Suppressor macrophage treated with lipopolysaccharide for 4 hours (primary cell): Measurements from ENCODE around the gene TXLNA.
A peak's percentile ranks its signal among the peaks of the same experiment; 100 is the strongest.

Experiments
- DNase-seq: peaks from one replicate; pipeline ENCODE4 v3.0.0-alpha.2; 2020

Gene TXLNA

DNA sequence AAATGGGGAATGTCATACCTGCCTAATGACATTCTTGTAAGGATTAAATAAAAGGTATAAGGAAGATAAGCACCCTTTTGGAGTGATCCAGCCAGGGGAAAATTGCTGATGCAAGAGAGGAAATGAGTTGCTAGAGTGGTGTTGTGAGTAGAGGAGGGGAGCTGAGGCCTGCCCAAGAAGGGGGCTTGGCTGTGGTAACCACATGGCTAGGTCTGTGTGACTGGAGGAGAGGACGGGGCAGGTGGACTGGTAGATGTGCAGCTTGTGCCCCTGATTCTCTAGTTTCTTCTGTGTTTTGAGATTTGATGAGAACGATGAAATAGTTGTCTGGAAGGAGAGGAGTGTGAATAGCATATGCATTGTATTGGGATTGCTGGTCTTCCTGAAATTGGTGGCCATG is 6.6 kb downstream of the TXLNA start:
- DNase-seq: no peak

DNA sequence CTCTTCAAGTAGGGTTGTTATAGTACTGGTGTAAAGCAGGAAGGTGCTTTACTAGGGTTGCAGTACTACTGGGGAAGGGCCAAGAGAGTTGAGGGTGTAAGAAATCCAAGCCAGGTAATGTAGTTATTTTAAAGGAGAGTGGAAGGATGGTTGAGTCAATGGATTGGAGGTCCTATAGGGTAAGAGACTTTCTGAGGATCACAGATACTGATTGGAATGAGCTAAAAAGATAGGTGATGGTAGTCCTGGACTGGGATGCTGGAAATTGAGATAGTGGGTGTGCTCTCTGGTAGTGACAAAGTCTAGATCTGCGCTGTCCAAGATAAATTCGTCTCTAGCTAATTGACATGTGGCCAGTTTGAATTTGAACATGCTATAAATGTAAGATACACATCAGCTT is 7.0 kb downstream of the TXLNA start:
- no peak for DNase-seq

DNA sequence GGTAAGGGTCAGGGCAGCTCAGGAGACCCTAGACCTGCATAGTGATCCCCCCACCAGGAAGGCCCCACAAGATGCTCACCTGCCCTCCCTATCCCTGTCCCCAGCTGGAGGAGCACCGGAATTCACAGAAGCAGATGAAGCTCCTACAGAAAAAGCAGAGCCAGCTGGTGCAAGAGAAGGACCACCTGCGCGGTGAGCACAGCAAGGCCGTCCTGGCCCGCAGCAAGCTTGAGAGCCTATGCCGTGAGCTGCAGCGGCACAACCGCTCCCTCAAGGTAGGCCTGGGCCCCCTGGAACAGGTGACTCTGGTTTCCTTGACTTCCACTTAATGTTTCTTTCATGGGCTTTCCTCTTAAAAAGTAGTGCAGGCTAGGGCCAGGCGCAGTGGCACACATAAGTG is 8.4 kb downstream of the TXLNA start:
- DNase-seq: no peak

DNA sequence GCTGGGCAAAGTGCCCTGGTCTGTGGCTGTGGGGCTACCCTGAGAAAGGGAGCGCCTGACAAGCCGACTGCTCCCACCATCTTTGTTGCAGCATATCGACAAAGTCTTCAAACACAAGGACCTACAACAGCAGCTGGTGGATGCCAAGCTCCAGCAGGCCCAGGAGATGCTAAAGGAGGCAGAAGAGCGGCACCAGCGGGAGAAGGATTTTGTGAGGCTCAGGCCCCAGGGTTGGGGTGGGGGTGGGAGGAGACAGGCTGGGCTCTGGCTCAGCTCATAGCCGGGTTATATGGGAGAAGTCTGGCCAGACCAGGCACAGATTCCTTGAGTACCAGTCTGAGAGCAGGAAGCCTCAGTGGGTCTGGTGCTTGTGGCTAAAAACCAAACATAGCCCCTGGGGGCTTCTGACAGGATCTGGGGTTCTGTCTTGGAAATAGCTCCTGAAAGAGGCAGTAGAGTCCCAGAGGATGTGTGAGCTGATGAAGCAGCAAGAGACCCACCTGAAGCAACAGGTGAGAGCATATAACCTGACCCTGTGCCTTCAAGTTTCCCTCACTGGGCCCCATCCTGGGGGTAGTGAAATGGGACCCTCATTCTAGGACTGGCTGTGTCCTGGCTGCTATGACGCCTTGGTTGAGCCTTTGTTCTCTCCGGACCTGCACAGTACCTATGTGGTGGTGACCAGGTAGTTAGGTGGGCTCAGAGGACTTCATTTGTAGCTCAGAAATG is 12.9 kb downstream of the TXLNA start:
- no peak for DNase-seq

DNA sequence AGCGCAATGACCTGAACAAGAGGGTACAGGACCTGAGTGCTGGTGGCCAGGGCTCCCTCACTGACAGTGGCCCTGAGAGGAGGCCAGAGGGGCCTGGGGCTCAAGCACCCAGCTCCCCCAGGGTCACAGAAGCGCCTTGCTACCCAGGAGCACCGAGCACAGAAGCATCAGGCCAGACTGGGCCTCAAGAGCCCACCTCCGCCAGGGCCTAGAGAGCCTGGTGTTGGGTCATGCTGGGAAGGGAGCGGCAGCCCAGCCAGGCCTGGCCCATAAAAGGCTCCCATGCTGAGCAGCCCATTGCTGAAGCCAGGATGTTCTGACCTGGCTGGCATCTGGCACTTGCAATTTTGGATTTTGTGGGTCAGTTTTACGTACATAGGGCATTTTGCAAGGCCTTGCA is 15.5 kb downstream of the TXLNA start:
- DNase-seq: no peak

DNA sequence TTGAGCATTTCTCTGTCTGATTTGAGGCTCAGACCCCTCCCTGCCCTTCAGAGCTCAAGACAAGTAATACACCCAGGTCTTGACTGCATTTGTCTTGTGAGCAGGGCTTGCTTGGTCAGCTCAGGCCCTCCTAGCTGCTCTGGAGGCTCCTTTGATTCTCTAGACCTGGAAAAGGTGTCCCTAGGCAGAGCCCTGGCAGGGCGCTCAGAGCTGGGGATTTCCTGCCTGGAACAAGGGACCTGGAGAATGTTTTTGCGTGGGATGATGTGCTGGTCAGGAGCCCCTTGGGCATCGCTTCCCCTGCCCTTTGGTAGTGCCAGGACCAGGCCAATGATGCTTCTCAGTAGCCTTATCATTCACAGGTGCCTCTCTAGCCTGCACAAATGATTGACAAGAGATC is 16.1 kb downstream of the TXLNA start:
- no peak for DNase-seq

DNA sequence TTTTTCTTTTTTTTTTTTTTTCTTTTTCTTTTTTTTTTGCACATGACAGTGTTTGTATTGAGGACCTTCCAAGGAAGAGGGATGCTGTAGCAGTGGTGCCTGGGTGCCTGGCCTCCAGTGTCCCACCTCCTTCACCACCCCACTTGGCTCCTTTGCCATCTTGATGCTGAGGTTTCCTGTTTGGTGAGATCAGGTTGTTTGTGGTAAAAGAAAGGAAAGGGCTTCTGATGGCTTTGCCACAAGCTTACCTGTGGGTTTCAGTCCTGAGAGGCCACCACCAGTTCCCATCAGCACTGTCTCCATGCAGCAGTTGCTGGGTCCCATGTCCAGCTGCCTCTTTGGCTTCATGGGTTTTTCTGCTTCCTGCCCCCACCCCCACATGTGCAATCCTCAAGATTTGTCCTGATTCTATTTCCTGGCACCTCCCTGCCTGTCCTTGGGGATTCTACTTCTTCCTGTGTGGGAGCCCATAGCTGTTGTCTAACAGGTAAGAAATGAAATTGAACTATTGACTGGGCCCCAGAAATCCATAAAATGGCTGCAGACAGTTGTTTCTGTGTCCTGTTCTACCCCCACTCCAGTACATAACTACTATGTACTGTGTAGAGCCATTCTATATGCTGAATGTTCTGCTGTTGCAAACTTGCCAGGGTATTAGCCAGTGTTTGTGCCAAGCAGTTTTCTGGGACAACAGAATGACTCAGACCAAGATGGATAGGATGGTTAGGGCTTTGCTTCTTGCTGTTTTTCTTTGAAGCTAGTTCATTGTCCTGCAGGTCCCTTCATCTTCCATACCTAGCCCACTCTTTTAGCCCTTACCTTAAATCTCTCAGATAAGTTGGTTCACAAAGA is 16.7 kb downstream of the TXLNA start:
- DNase-seq: no peak

DNA sequence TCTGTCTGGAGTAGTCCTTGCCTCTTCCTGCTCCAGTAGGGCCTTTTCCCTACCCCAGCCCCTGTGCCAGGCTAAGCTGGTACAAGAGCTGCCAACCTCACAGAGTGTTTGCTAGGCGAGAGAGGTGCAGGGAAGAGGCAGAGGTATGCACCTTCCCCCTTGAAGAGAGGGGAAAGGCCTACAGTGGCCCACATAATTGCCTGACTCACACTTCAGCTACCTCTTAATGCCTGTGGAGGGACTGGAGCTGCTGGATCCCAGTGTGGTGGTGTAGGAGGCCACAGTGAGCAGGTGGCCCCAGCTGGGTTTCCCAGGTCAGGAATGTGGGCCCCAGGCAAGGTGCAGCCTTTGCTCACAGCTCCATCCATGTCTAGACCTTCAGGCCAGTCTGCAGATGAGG is 17.6 kb downstream of the TXLNA start:
- DNase-seq: no peak

DNA sequence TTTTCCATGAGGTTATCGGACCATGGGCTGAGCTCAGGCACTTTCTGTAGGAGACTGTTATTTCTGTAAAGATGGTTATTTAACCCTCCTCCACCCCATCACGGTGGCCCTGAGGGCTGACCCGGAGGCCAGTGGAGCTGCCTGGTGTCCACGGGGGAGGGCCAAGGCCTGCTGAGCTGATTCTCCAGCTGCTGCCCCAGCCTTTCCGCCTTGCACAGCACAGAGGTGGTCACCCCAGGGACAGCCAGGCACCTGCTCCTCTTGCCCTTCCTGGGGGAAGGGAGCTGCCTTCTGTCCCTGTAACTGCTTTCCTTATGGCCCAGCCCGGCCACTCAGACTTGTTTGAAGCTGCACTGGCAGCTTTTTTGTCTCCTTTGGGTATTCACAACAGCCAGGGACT is 18.4 kb downstream of the TXLNA start:
- no peak for DNase-seq

DNA sequence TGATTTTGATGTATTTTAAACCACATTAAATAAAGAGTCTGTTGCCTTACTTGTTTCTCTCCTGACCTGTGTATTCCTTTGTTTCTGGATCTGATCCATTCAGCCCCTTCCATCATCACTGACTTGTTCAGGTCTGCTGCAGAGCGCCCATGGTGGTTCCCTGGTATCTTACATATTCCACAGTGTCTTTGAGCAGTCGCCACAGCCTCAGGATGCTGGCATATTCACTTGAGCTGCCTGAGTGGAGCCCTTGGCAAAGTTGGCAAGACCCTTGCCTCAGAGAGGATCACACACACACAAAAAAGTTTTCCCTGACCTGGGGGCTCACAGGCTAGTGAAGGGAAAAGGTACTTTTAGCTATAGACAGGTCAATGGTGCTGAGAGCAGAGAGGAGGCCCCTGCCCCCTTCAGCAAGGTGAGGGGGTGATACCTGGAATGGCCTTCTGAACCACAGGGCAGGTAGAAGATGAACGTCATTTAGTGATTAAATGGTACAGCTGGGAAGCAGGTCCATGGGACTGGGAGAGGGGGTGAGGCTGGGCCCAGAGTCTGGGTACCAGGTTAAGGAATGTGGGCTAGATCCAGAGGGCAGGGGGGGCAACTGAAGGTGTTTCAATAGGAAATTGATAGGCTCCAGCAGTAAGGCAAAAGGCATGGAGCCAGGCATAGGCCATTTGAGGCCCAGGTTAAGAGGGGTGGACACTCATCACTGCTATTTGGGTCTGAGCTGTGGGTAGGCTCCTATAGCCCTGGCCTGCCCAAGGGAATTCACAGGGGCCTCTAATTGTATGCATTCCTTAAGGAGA is 19.0 kb downstream of the TXLNA start:
- no peak for DNase-seq

DNA sequence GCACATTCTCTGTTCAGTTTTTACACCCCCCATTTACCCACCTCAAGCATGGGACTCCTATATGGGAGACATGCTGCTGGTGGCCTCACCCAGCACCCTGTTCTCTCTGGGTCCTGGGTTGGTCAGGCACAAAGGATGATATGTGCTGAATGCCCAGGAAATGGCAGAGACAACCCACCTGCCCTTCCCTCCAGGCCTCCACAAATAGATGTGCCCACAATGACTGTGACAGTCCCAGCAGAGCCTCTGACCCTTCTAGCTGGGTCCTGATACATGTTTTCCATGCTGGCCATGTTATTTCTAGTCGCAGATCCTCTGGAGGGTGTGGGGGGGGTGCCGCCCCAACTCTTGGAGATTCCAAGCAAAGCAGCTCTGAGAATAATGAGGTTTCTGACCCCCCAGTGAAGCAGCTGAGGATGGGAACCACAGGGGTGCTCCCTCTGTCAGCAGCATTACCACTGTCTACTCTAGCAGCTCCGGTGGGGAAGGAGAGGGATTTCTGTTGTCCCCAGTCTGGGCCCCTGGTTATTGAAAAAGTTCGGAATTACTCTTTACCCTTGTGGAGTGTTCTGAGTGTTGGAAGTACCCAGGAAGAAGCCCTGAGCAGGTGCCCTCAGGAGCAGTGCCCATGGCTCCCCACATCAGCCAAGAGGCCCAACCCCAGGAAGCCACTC is 19.7 kb downstream of the TXLNA start:
- no peak for DNase-seq

DNA sequence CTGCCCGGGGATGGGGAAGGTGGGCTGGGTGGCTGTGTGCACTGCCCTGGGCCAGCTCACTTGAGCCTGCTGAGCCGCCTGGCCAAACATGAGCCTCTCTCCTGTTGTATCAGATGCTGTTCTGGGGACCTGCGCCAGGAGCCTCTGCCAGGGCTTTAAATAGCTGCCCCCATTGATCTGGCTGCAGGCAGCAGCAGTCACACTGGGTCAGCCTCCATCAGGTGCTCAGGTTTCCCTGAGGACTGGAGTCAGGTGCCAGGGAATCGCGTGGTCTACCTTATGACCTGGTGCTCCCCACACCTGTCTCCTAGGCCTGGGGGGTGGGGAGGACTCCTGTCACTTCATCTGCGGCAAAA is 20.2 kb downstream of the TXLNA start:
- no peak for DNase-seq

DNA sequence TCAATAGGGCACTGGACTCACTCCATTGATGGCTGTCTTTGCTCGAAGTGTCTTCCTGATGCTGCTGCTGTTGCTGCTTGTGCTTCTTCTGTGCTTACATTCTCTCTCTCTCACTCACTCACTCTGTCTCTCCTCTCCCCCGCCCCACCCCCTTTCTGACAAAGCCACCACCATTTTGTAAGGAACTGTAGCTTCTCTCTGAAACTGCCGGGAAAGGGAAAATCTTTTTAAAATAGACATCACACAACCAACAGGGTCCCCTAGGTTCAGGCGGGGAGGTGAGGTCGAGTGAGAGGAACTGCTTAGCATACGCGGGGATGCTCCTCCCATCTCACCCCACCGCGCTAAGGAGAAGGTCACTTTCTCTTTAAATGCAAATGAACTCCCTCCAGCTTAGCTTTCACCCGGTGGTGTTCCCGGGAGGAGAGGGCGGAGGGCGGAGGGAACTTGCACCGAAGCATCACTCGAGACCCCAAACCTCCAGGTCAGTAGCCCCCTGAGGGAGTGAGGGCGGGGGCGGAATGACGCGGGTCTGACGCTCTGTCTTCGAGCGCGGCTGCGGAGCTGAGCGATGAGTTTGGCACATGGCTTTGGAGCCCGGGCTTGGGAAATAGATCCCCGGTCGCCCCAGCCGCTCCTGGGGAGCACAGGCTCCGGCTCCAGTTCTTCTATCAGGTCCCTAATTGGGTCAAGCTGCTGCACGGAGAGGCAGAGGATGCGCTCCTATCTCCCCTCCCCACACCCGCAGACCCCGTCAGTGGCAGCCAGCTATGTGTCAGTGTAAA is 20.9 kb downstream of the TXLNA start, which contains the start of gene CCDC28B:
CCDC28B (plus strand) TSS at position 370 of the 785 bp plus-strand sequence. CDS start 1,341 bp downstream, outside the sequence.
- DNase-seq: peak; percentile 40

DNA sequence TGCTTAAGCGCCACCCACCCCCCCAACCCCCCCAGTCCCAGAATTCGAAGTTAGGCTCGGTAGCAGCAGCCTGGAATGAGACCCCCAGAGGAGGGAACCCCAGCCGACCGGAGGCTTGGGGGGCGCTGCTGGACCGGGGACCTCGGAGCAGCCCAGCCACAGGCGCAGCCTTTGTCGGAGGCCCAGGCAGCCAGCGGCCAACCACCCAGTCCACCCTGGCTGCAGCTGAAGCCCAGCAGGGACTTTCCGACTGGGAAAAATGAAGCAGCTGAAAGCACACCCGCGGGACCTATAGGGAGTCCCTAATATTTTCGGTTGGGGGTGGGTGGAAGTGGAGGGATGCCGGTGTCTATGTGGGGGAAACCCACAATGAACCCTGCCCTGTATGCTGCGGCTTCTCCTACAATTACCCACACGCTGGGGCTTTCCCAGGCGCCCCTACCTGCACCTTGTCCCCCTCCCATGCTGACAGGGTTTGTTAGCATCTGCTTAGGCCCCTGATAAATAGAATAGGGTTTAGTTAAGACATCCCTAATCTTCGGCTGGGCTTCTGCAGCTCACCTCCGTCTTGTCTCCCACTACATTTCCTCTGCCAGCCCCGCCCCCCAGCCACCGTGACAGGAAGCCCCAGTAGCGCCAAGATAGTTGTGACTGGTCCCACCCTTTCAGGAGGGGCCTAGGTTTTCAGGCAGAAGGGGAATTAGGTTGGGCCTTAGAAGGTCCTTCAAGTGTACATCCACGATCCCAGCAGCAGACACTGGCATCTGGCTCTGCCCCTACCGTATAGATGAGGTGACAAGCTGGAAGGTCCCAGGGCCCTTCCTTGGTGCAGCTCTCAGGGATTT is 21.8 kb downstream of the TXLNA start:
- peak; percentile 40 for DNase-seq

DNA sequence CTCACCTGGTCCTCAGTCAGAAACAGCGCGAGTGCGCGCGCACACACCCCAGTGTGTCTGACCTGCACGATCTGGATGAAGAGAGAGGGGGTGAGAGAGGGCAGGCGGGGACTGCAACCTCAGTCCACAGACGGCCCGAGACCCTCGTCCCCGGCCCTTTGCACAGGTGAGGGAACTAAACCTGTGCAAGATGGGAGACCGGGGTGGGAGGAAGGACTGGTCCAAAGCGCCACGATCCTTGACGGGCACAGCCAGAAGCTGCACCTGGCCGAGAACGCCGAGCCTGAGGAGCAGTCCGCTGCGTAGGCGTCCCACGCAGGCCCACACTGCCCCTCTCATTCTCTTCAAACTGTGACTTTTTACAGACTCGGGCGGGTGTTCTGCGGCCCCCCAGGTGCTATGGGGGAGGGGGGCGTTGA is 25.5 kb downstream of the TXLNA start:
- no peak for DNase-seq

DNA sequence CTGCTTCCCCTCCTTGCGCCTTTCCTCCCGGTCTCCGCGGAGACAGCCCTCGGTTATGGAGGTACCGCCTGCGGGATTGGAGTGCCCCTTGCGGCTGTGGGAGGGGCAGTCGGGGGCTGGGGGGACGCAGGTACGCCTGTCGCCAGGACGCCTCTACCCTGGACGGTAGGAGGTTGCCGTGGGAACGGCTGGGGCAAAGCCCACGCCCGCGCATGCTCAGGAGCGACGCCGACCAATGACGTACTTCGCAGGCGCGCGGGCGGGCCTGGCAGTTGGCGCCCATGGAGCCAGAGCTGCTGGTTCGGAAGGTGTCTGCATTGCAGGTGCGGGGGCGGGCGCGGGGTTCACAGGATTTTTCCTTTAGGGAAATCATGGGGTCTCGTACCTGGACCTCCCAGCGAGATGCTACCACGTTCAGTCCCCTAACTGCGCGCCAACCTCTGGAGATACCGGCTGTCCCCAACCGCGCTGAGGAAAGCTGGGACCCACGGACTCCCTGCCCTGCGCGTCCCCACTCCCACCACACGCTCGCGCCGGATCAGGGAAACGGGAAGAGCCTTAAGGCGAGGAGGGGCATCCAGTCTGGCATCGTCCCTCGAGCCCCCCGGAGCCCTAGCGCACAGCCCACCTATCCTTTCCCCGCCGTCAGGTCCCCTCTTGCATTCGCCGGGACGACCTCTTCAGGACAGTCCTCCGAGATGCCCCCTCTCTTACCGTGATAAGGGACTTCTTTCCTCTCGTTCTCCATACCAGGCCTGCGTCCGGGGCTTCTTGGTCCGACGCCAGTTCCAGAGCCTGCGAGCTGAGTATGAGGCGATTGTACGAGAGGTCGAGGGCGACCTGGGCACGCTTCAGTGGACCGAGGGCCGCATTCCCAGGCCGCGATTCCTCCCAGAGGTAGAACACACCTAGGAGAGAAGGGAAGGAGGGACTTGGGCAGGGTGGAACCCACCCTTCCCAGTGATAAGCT is 26.2 kb downstream of the TXLNA start, which contains the start of gene IQCC:
IQCC (plus strand) TSS at position 271 of the 970 bp plus-strand sequence; CDS start at position 282, 11 bp downstream.
- DNase-seq: peak; percentile 86

DNA sequence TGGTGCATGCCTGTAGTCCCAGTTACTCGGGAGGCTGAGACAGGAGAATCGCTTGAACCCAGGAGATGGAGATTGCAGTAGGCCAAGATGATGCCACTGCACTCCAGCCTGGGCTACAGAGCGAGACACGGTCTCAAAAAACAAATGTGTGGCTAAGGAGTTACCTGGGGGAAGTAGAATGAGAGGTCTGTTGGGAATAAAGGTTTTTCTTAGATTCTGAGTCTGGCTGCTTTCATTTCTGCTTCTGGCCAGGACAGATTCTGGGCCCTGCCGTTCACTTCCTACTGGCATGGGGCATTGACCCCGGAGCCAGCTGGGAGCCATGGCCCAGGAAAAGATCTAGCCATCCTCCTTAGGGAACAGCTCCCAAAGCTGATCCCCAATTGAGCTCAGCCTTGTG is 29.0 kb downstream of the TXLNA start:
- no peak for DNase-seq

DNA sequence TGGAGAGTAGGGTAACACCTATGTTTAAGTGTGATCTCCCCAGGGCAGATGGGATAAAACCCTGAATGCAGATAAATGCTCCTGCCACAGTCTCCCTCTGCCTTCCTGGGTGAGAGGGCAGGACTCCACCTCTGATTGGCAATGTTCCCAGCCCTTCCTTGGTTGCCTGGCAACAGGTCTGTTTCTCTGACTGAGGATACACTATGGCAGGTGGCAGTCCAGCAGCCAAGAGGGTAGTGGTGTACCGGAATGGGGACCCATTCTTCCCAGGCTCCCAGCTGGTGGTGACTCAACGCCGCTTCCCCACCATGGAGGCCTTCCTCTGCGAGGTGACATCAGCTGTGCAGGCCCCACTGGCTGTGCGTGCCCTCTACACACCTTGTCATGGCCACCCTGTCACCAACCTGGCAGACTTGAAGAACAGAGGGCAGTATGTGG is 29.4 kb downstream of the TXLNA start, which contains the start of gene DCDC2B:
DCDC2B (plus strand) TSS at position 199 of the 438 bp plus-strand sequence; CDS start at position 204, 5 bp downstream.
- DNase-seq: no peak
